Endothelial cell of umbilical vein (primary cell): ENCODE results near the gene ANKFN1. TPM values are rescaled to one million over a fixed set of nuclear protein-coding genes. Genes with fewer than 3 reads are reported as not detected.

Experiments used
- BruUV-seq: library from RNA; stranded (reverse); fragments of 400-500 nt; replicated peaks from 2 replicates; lab custom pipeline; 2021; lab: Mats Ljungman, UMichigan
- CTCF ChIA-PET: fragments of 300-600, 350-600 bp; sonication (Branson Sonifier 250); formaldehyde crosslinking; loops from one replicate; lab custom pipeline; 2021; ENCODE audit warnings: antibody characterized with exemption, inconsistent platforms; lab: Charles Lee
- POLR2A ChIA-PET: fragments of 300-600, 350-600 bp; sonication (Branson Sonifier 250); formaldehyde crosslinking; loops from one replicate; lab custom pipeline; 2021; ENCODE audit warnings: antibody characterized with exemption, inconsistent platforms; lab: Charles Lee
- DNase-seq: peaks from one replicate; pipeline ENCODE4 v3.0.0-alpha.2; 2011; ENCODE audit warnings: low read depth, low spot score
- FAIRE-seq: peaks from 2 replicates; lab custom pipeline; 2011; peaks lifted over from hg19 to GRCh38; lab: Jason Lieb, UNC
- H2AFZ ChIP-seq: 2 replicates; pipeline ENCODE4 v1.6.0; 2012; ENCODE audit warnings: low read depth, low read length, control low read depth, inconsistent platforms
- H3K27ac ChIP-seq: 2 replicates; pipeline ENCODE4 v1.5.1; 2011; ENCODE audit warnings: low read depth, mild to moderate bottlenecking, control low read depth, low read length, moderate library complexity; ENCODE audit not compliant: insufficient read depth
- H3K27me3 ChIP-seq, 2 experiments: 2 replicates each; pipeline versions ENCODE4 v1.6.0 to v1.6.1; 2011; ENCODE audit warnings: low read length in 2 of 2, mixed read lengths in 1 of 2; ENCODE audit not compliant: control insufficient read depth in 2 of 2, insufficient read depth in 2 of 2
- H3K36me3 ChIP-seq, 2 experiments: 2 replicates in 1 of 2; 3 replicates in 1 of 2; pipeline ENCODE4 v1.5.1; 2011; ENCODE audit warnings: low read length in 2 of 2, mild to moderate bottlenecking in 1 of 2, moderate library complexity in 1 of 2; ENCODE audit not compliant: control insufficient read depth in 2 of 2, insufficient read depth in 2 of 2; ENCODE audit errors: extremely low read depth in 1 of 2
- H3K4me1 ChIP-seq: 3 replicates; pipeline ENCODE4 v1.5.1; 2011; ENCODE audit warnings: mild to moderate bottlenecking, low read length; ENCODE audit not compliant: control insufficient read depth, insufficient read depth; ENCODE audit errors: extremely low read depth
- H3K4me2 ChIP-seq: 2 replicates; pipeline ENCODE4 v1.6.1; 2011; ENCODE audit warnings: low read length, control low read depth, mixed read lengths; ENCODE audit not compliant: insufficient read depth
- H3K4me3 ChIP-seq, 3 experiments: fragments of 200-600 bp in 1 of 3; sonication (generic), shearing (Covaris generic) in 1 of 3; replicated peaks in 1 of 3; 2 replicates each; pipeline ENCODE4 v1.5.1; 2011 to 2016; ENCODE audit warnings: control low read depth in 3 of 3, low read length in 3 of 3, mild to moderate bottlenecking in 2 of 3, inconsistent platforms in 1 of 3, low read depth in 1 of 3, moderate library complexity in 1 of 3; ENCODE audit not compliant: insufficient read depth in 1 of 3
- H3K79me2 ChIP-seq: 2 replicates; pipeline ENCODE4 v1.6.0; 2012; ENCODE audit warnings: low read length, inconsistent platforms; ENCODE audit not compliant: control insufficient read depth, insufficient read depth
- H3K9ac ChIP-seq: replicated peaks from 2 replicates; pipeline ENCODE3; 2011; ENCODE audit warnings: low read length, control low read depth; ENCODE audit not compliant: insufficient read depth; ENCODE audit errors: extremely low read depth
- H3K9me1 ChIP-seq: replicated peaks from 3 replicates; pipeline ENCODE4 v1.6.0; 2011; ENCODE audit warnings: mild to moderate bottlenecking, low read length; ENCODE audit not compliant: control insufficient read depth, insufficient read depth; ENCODE audit errors: extremely low read depth
- H3K9me3 ChIP-seq: replicated peaks from 2 replicates; pipeline ENCODE4 v1.5.1; 2012; ENCODE audit warnings: low read length, inconsistent platforms; ENCODE audit not compliant: control insufficient read depth, insufficient read depth
- H4K20me1 ChIP-seq: replicated peaks from 2 replicates; pipeline ENCODE3; 2011; ENCODE audit warnings: mild to moderate bottlenecking, low read length; ENCODE audit not compliant: control insufficient read depth, insufficient read depth; ENCODE audit errors: extremely low read depth
- CTCF ChIP-seq, 2 donors: IDR thresholded peaks; 1 replicate in 1 of 2; 2 replicates in 1 of 2; pipeline ENCODE4 v1.5.1; 2011; ENCODE audit warnings: low read length in 2 of 2, mild to moderate bottlenecking in 2 of 2, moderate library complexity in 2 of 2, control low read depth in 1 of 2, inconsistent platforms in 1 of 2, low read depth in 1 of 2; ENCODE audit not compliant: insufficient read depth in 1 of 2; ENCODE audit errors: extremely low read depth in 1 of 2
- EZH2 ChIP-seq: IDR thresholded peaks from 2 replicates; pipeline ENCODE4 v1.6.1; 2012; ENCODE audit warnings: borderline replicate concordance, low read depth, mild to moderate bottlenecking, moderate library complexity, low read length, inconsistent platforms; ENCODE audit not compliant: severe bottlenecking
- FOS ChIP-seq: IDR thresholded peaks from 2 replicates; pipeline ENCODE4 v1.6.1; 2011; ENCODE audit warnings: mild to moderate bottlenecking, low read length, moderate library complexity, borderline replicate concordance; ENCODE audit not compliant: insufficient read depth
- GATA2 ChIP-seq: IDR thresholded peaks from 2 replicates; pipeline ENCODE4 v1.7.0; 2011; ENCODE audit warnings: low read depth, mild to moderate bottlenecking, moderate library complexity, mixed read lengths, low read length; ENCODE audit not compliant: insufficient read length, insufficient read depth
- JUN ChIP-seq: IDR thresholded peaks from 2 replicates; pipeline ENCODE4 v1.6.1; 2011; ENCODE audit warnings: borderline replicate concordance, low read depth; ENCODE audit not compliant: insufficient read length, insufficient read depth
- MYC ChIP-seq: IDR thresholded peaks from one replicate; pipeline ENCODE4 v1.6.1; 2011; ENCODE audit warnings: mild to moderate bottlenecking, low read depth, low read length
- POLR2A ChIP-seq: IDR thresholded peaks from 2 replicates; pipeline ENCODE4 v1.6.1; 2012; ENCODE audit warnings: low read depth, mild to moderate bottlenecking, control low read depth, low read length
- POLR2AphosphoS5 ChIP-seq: IDR thresholded peaks from 2 replicates; pipeline ENCODE4 v1.6.1; 2012; ENCODE audit warnings: low read depth, mild to moderate bottlenecking, control low read depth, low read length, moderate library complexity; ENCODE audit not compliant: insufficient read depth
- dilution Hi-C: fragments of 300-500 bp; cut with MboI; formaldehyde crosslinking; loops from one replicate; pipeline ENCODE4 v1.15.0; 2019; ENCODE audit warnings: low sequenced_read_pairs; ENCODE audit not compliant: extremely low pct_ligation_motif_present
- intact Hi-C: fragments of 100-400 bp; cut with micrococcal nuclease; formaldehyde crosslinking; loops from one replicate; pipeline ENCODE4 v1.10.0; 2022
- polyA plus RNA-seq, 4 experiments: library from polyadenylated mRNA; depleted of rRNA in 3 of 4; stranded (reverse) in 3 of 4; unstranded in 1 of 4; fragments of >200 nt; gene quantifications; 2 replicates each; pipeline versions ENCODE4 v1.2.1 to v1.2.3, GENCODE V29; 2011 to 2012; ENCODE audit warnings: missing spikeins in 1 of 4
- total RNA-seq: library from RNA; stranded (reverse); gene quantifications from 2 replicates; pipeline ENCODE4 v1.2.3, GENCODE V29; 2021
- TF ChIP-seq, protein P1 (sequence below): IDR thresholded peaks from 2 replicates; pipeline ENCODE4 v1.6.1; 2011; ENCODE audit not compliant: insufficient read depth, insufficient read length

ANKFN1 gene
- total and polyA plus RNA-seq, 2 donors (not counting 3 experiments of a cell fraction or from before 2014, with no cell fraction given) = 0.15 TPM; not detected in 1

GRCh38 chr17:56222255-56222654 is 69.0 kb downstream of the ANKFN1 start:
- BruUV-seq = no TSS peak
- dilution Hi-C loops (no loop called here), intact Hi-C loops (no loop called here)
- Histone ChIP-seq H3K36me3 (no peaks in the 10 kb centered on the region), H3K9ac (no peak overlapping the region), H2AFZ (no peak overlapping the region), H4K20me1 (no peaks in the 10 kb centered on the region), H3K4me2 (no peak overlapping the region), H3K79me2 (no peaks in the 10 kb centered on the region), H3K27me3 (peaks cover 2 to 3% of the 10 kb centered on the region in 2 experiments), H3K9me3 (no peaks in the 10 kb centered on the region), H3K4me1 (no peaks in the 10 kb centered on the region), H3K27ac (no peak overlapping the region), H3K4me3 (no peak overlapping the region), H3K9me1 (no peaks in the 10 kb centered on the region)
- POLR2A ChIA-PET = no interaction called here
- CTCF ChIA-PET = interaction anchor here (1.5 kb wide), 1 partner anchor 9 kb away, joined by 3 read pairs; no protein-coding TSS in a partner anchor
- FAIRE-seq (no peak), DNase-seq (no peak)
- no peak for TF ChIP-seq FOS
- no peak for TF ChIP-seq EZH2

GRCh38 chr17:56230660-56231059 is 77.4 kb downstream of the ANKFN1 start:
- POLR2A ChIA-PET = no interaction called here
- H3K4me3 ChIP-seq = no peak overlapping the region
- no peak overlapping the region for H3K27ac ChIP-seq
- H3K27me3 ChIP-seq = no peaks in the 10 kb centered on the region
- BruUV-seq = no TSS peak
- no peaks in the 10 kb centered on the region for H3K9me1 ChIP-seq
- CTCF ChIA-PET = no interaction called here
- H3K79me2 ChIP-seq = no peaks in the 10 kb centered on the region
- dilution Hi-C loops (no loop called here), intact Hi-C loops (no loop called here)
- no peaks in the 10 kb centered on the region for H3K4me1 ChIP-seq
- H4K20me1 ChIP-seq = no peaks in the 10 kb centered on the region
- no peak overlapping the region for H2AFZ ChIP-seq
- H3K9ac ChIP-seq = no peak overlapping the region
- FAIRE-seq = no peak
- no peaks in the 10 kb centered on the region for H3K36me3 ChIP-seq
- no peak for TF ChIP-seq EZH2
- TF ChIP-seq POLR2A = no peak
- TF ChIP-seq, protein P1, sequence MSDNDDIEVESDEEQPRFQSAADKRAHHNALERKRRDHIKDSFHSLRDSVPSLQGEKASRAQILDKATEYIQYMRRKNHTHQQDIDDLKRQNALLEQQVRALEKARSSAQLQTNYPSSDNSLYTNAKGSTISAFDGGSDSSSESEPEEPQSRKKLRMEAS = no peak
- TF ChIP-seq FOS = no peak
- TF ChIP-seq GATA2 = no peak
- no peak for TF ChIP-seq MYC
- TF ChIP-seq POLR2AphosphoS5 = no peak
- TF ChIP-seq CTCF (IDR thresholded peaks at IDR 0.05; ENCODE audit: extremely low read depth in 1 of 2, insufficient read depth in 1 of 2, low read depth in 1 of 2, low read length in 2 of 2) = no peak
- no peak for TF ChIP-seq JUN
- no peak for DNase-seq
- no peaks in the 10 kb centered on the region for H3K9me3 ChIP-seq
- H3K4me2 ChIP-seq = no peak overlapping the region
